Transverse colon (tissue), 4 donors: ENCODE data around the gene PTPRN2.

Experiments used
- CTCF ChIP-seq, 5 experiments: fragments of 200-600 bp in 3 of 5; fragments of 450-650 bp in 2 of 5; sonication (generic) in 3 of 5; IDR thresholded peaks; 1 replicate in 2 of 5; 2 replicates in 3 of 5; pipeline ENCODE4 v1.5.1; 2016 to 2017; ENCODE audit warnings: antibody characterized with exemption in 5 of 5, inconsistent platforms in 3 of 5, mild to moderate bottlenecking in 2 of 5, moderate library complexity in 1 of 5
- EP300 ChIP-seq: sonication (generic); formaldehyde crosslinking; IDR thresholded peaks from one replicate; pipeline ENCODE4 v1.6.1; 2017; ENCODE audit warnings: antibody characterized with exemption, low read depth
- POLR2A ChIP-seq: fragments of 450-650 bp; IDR thresholded peaks from one replicate; pipeline ENCODE4 v1.6.1; 2016; ENCODE audit warnings: antibody characterized with exemption, mild to moderate bottlenecking, moderate library complexity
- POLR2AphosphoS5 ChIP-seq, 3 donors: sonication (generic); formaldehyde crosslinking; IDR thresholded peaks; one replicate each; pipeline ENCODE4 v1.6.1; 2016; ENCODE audit warnings: antibody characterized with exemption in 3 of 3

- TF ChIP-seq CTCF (IDR thresholded peaks at IDR 0.05) (no peak), POLR2AphosphoS5 (IDR thresholded peaks at IDR 0.05) (no peak), POLR2A (no peak), EP300 (no peak)
These were observed 257.9 kb downstream of the PTPRN2 start for GRCh38 chr7:158329686-158330085.
